ENCODE results near the gene SNRPB.
"Not testable (repeated sequence)": the region's sequence is repeated elsewhere in the genome, so short reads cannot be mapped to it uniquely, and the experiment has no call there.

DNA sequence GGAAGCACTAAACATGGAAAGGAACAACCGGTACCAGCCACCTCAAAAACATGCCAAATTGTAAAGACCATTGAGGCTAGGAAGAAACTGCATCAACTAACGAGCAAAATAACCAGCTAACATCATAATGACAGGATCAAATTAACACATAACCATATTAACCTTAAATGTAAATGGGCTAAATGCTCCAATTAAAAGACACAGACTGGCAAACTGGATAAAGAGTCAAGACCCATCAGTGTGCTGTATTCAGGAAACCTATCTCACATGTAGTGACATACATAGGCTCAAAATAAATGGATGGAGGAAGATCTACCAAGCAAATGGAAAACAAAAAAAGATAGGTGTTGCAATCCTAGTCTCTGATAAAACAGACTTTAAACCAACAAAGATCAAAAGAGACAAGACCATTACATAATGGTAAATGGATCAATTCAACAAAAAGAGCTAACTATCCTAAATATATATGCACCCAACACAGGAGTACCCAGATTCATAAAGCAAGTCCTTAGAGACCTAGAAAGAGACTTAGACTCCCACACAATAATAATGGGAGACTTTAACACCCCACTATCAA lies 32.3 kb upstream of the SNRPB start:
- TF ChIP-seq, protein P1, sequence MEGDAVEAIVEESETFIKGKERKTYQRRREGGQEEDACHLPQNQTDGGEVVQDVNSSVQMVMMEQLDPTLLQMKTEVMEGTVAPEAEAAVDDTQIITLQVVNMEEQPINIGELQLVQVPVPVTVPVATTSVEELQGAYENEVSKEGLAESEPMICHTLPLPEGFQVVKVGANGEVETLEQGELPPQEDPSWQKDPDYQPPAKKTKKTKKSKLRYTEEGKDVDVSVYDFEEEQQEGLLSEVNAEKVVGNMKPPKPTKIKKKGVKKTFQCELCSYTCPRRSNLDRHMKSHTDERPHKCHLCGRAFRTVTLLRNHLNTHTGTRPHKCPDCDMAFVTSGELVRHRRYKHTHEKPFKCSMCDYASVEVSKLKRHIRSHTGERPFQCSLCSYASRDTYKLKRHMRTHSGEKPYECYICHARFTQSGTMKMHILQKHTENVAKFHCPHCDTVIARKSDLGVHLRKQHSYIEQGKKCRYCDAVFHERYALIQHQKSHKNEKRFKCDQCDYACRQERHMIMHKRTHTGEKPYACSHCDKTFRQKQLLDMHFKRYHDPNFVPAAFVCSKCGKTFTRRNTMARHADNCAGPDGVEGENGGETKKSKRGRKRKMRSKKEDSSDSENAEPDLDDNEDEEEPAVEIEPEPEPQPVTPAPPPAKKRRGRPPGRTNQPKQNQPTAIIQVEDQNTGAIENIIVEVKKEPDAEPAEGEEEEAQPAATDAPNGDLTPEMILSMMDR (conservative IDR thresholded peaks at IDR 0.05) = not testable (repeated sequence)
- TF ChIP-seq EZH2 (IDR thresholded peaks at IDR 0.05; ENCODE audit: low read depth) = not testable (repeated sequence)
